GM19467 (cell line): Measurements from ENCODE around the gene TUBA3D.
"Not testable (repeated sequence)": the region's sequence is repeated elsewhere in the genome, so short reads cannot be mapped to it uniquely, and the experiment has no call there.

Experiments used
- ATAC-seq: cut with Tn5 transposase; IDR thresholded peaks from one replicate; pipeline ENCODE4 v1.9.1; 2021; ENCODE audit warnings: mild to moderate bottlenecking, moderate library complexity; ENCODE audit not compliant: unreplicated experiment

TUBA3D gene

GRCh38 chr2:131475831-131476230 lies at the start of gene TUBA3D:
TUBA3D (plus strand) TSS chr2:131476119; CDS start chr2:131476200, 81 bp downstream.
- ATAC-seq: no peak

- no peak for ATAC-seq
These were observed 49.2 kb upstream of the TUBA3D start for GRCh38 chr2:131426727-131427126.

GRCh38 chr2:131431336-131431735 lies 44.6 kb upstream of the TUBA3D start:
- no peak for ATAC-seq

GRCh38 chr2:131440742-131441468 lies 35.0 kb upstream of the TUBA3D start:
- ATAC-seq: not testable (repeated sequence)

GRCh38 chr2:131444736-131445514 lies 31.0 kb upstream of the TUBA3D start:
- ATAC-seq: not testable (repeated sequence)

DNA sequence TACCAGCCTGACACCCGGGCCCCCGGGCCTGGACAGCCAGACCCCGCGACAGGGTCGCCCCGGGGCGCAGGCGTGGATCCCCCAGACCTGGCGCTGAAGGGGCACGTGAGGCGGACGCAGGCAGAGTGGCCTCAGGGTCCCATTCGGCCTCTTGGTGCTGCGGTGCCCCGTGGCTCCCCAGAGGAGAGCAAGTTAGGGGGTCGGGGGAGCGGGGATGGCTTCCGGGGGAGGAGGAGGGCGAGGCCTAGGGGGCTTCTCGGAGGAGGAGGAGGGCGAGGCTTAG lies 30.5 kb upstream of the TUBA3D start:
- ATAC-seq: not testable (repeated sequence)

DNA sequence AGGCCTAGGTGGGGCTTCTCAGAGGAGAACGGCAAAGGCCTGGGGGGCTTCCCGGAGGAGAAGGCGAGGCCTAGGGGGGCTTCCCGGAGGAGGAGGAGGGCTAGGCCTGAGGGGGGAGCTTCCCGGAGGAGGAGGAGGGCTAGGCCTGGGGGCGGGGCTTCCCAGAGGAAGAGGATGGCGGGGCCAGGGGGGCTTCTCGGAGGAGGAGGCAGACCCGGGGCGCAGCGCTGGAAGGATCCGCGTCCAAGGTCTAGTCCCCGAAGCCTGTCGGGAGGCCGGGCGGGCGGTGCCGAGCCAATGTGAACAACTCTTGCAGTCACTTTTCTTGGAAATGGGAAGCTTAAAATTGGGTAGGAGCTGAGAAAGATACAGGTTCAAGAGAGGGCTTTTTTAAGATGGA lies 30.0 kb upstream of the TUBA3D start:
- ATAC-seq: no peak

GRCh38 chr2:131447981-131448380 lies 27.9 kb upstream of the TUBA3D start:
- ATAC-seq: not testable (repeated sequence)

DNA sequence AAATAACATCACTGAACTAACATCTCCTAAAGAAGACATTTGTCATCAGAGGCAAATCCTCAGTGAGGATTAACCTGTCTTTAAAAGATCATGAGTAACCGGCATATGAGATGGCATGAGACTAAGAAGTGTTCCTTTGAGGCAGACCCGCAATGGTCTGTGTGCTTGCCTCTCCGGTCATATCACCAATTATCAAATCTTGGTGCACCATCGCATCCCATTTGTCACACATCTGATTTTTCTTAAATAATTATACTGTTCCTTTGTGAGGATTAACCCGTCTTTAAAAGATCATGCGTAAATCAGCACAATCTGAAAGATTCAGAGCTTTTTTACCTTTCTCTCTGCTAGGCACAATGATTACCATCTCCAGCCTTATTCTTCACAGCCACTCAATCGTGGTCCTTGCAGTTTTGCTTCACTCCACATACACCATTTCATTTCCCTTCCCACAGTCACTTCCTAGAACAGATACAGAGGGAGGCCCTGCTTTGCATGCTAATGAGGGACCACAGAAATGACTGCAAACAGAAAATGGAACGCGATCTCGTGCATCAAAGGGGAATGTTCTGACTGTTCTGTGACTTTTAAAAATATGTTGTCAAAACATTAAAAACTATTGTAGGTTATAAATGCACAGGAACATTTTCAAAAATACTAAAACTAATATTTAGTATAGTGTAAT lies 24.5 kb upstream of the TUBA3D start:
- not testable (repeated sequence) for ATAC-seq

DNA sequence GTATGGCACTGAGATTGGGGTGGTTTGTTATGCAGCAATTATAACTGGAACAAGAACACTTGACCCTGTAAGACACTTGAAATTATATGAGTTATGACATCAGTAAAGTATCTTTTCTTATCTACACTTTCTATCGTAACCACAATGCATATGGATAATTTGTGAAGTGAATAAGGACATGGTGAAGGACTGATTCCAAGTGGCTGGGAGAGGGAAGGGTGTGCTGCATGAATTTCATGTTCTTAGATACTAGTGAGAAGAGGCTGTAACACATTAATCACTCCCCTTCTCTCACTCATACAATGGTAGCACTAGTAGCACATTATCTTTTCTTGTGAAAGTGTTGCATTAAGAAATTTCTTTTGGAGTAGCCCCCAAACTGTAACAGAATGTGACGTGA lies 21.0 kb upstream of the TUBA3D start:
- not testable (repeated sequence) for ATAC-seq

- ATAC-seq: not testable (repeated sequence)
These were observed 8.2 kb upstream of the TUBA3D start for GRCh38 chr2:131467722-131468121.

- not testable (repeated sequence) for ATAC-seq
These were observed 5.0 kb upstream of the TUBA3D start for GRCh38 chr2:131470944-131471343.

GRCh38 chr2:131471624-131472023 lies 4.3 kb upstream of the TUBA3D start:
- not testable (repeated sequence) for ATAC-seq

GRCh38 chr2:131473266-131473665 lies 2.7 kb upstream of the TUBA3D start:
- ATAC-seq: not testable (repeated sequence)

DNA sequence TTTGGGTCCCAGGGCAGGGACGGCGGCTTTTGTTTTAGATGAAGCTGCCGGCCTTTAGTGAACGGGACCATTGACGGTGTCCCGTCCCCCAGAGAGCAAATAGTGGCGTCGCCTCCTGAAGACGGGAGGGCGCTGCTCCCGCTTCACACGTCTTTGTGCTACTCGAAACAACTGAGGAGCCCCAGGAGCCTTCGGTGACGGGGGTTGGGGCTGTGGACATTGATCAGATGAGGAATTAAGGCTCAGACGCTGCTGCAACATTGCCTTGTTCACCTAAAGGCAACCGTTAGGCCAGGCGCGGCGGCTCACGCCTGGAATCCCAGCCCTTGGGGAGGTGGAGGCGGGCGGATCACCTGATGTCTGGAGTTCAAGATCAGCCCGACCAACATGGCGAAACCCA lies 444 bp downstream of the TUBA3D start:
- ATAC-seq: not testable (repeated sequence)

DNA sequence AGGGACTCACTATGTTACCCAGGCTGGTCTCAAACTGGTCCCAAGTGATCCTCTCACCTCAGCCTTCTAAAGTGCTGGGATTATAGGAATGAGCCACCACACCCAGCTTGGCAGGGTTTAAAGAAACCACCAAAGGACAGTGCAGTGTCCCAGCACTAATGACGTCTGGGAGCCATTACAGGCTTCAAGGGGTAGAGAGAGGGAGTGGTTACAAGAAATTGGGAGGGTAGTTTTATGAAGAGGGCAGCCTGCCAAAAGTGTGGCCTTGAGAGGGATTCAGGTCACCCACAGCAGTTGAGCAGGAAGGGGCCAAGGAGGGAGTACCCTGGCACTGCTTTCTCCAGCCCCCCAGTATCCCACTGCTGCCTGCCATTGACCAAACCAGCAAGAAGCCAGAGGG lies 1.3 kb downstream of the TUBA3D start:
- not testable (repeated sequence) for ATAC-seq

- ATAC-seq: not testable (repeated sequence)
These were observed 2.3 kb downstream of the TUBA3D start for GRCh38 chr2:131478074-131478849.

DNA sequence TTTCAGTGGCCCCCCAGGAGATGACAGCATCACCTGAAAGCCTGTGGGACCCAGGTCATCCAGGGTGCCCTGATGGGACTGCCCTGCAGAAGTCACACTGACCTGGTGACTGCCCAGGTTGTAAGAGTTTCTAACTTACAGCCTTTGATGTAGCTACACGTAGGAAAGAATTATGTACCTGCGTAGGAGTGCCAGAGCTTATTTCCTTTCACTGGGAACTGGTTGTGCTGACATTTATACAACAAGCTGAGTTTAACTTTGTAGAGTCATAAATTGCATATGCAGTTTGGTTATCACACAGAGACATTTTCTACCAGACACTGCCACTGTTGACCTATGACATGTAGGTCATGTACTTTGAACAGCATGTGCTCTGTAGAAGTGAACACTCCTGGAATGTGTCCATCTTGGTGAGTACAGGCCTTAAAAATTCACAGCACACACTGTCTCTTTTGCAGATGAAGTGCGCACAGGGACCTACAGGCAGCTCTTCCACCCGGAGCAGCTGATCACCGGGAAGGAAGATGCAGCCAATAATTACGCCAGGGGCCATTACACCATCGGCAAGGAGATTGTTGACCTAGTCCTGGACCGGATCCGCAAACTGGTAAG lies 3.0 kb downstream of the TUBA3D start:
- not testable (repeated sequence) for ATAC-seq

- ATAC-seq: not testable (repeated sequence)
These were observed 4.4 kb downstream of the TUBA3D start for GRCh38 chr2:131480351-131480750.

DNA sequence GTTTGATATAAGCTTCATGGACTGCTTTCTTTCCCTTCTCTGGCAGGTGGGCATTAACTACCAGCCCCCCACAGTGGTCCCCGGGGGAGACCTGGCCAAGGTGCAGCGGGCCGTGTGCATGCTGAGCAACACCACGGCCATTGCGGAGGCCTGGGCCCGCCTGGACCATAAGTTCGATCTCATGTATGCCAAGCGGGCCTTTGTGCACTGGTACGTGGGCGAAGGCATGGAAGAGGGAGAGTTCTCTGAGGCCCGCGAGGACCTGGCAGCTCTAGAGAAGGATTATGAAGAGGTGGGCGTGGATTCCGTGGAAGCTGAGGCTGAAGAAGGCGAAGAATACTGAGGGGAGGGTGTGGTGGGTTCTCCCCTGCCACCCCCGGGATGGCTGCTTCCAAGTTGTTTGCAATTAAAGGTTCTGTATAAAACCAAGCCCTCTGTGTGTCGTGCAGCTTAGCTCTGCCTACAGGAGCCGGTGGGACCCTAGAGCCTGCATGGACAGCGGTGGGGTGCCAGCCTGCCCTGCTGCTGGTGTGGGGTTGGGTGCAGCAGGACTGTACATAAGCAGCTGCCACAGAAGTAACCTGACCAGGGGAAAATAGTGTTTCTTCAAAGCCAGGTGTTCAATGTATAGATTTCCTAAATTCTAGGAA lies 6.7 kb downstream of the TUBA3D start:
- ATAC-seq: not testable (repeated sequence)
